Trophoblast cell (in vitro differentiated cells and primary cell): Measurements from ENCODE around the gene CCR2.
A peak's percentile ranks its signal among the peaks of the same experiment; 100 is the strongest.

ENCODE experiments used
- DNase-seq, 2 donors: peaks; one replicate each; pipeline ENCODE4 v3.0.0-alpha.2; 2016
- H2AFZ ChIP-seq: 2 replicates; pipeline ENCODE4 v1.6.1; 2013; ENCODE audit warnings: low read length, moderate library complexity, mild to moderate bottlenecking; ENCODE audit not compliant: insufficient read depth, poor library complexity
- H2AK5ac ChIP-seq: 2 replicates; pipeline ENCODE4 v1.6.1; 2013; ENCODE audit warnings: mild to moderate bottlenecking, low read length
- H2BK120ac ChIP-seq: 2 replicates; pipeline ENCODE4 v1.6.1; 2013; ENCODE audit warnings: low read length, mild to moderate bottlenecking, moderate library complexity; ENCODE audit not compliant: insufficient read depth, poor library complexity
- H2BK12ac ChIP-seq: 2 replicates; pipeline ENCODE4 v1.6.1; 2013; ENCODE audit warnings: mild to moderate bottlenecking, low read length, moderate library complexity
- H2BK5ac ChIP-seq: 2 replicates; pipeline ENCODE4 v1.6.1; 2013; ENCODE audit warnings: low read length, low read depth, moderate library complexity, mild to moderate bottlenecking; ENCODE audit not compliant: poor library complexity
- H3K14ac ChIP-seq: 2 replicates; pipeline ENCODE4 v1.6.1; 2013; ENCODE audit warnings: mild to moderate bottlenecking, low read length
- H3K18ac ChIP-seq: 2 replicates; pipeline ENCODE4 v1.6.1; 2013; ENCODE audit warnings: mild to moderate bottlenecking, low read length
- H3K23ac ChIP-seq: 2 replicates; pipeline ENCODE4 v1.6.1; 2013; ENCODE audit warnings: low read length
- H3K27ac ChIP-seq: 2 replicates; pipeline ENCODE4 v1.5.1; 2013; ENCODE audit warnings: low read depth, mild to moderate bottlenecking, inconsistent platforms, low read length, moderate library complexity
- H3K27me3 ChIP-seq: 2 replicates; pipeline ENCODE4 v1.6.1; 2013; ENCODE audit warnings: inconsistent platforms, mild to moderate bottlenecking, low read length, moderate library complexity; ENCODE audit not compliant: insufficient read depth
- H3K36me3 ChIP-seq, 2 experiments: 1 replicate in 1 of 2; 2 replicates in 1 of 2; pipeline ENCODE4 v1.6.1; 2013; ENCODE audit warnings: low read length in 2 of 2, mild to moderate bottlenecking in 2 of 2, moderate library complexity in 1 of 2; ENCODE audit not compliant: insufficient read depth in 2 of 2, control insufficient read depth in 1 of 2
- H3K4ac ChIP-seq: 2 replicates; pipeline ENCODE4 v1.6.1; 2013; ENCODE audit warnings: low read depth, mild to moderate bottlenecking, low read length, moderate library complexity
- H3K4me1 ChIP-seq, 2 experiments: 1 replicate in 1 of 2; 2 replicates in 1 of 2; pipeline ENCODE4 v1.6.1; 2013; ENCODE audit warnings: low read length in 2 of 2, mild to moderate bottlenecking in 2 of 2, moderate library complexity in 1 of 2; ENCODE audit not compliant: insufficient read depth in 2 of 2, control insufficient read depth in 1 of 2
- H3K4me2 ChIP-seq: 2 replicates; pipeline ENCODE4 v1.6.1; 2013; ENCODE audit warnings: inconsistent platforms, mild to moderate bottlenecking, low read length, moderate library complexity
- H3K4me3 ChIP-seq: 2 replicates; pipeline ENCODE4 v1.5.1; 2013; ENCODE audit warnings: mild to moderate bottlenecking, low read depth, low read length, inconsistent platforms
- H3K79me1 ChIP-seq: one replicate; pipeline ENCODE4 v1.6.1; 2013; ENCODE audit warnings: low read length
- H3K79me2 ChIP-seq: 2 replicates; pipeline ENCODE4 v1.6.1; 2013; ENCODE audit warnings: low read length, mild to moderate bottlenecking; ENCODE audit not compliant: control insufficient read depth, insufficient read depth, poor library complexity
- H3K9ac ChIP-seq: 2 replicates; pipeline ENCODE4 v1.6.1; 2013; ENCODE audit warnings: mild to moderate bottlenecking, low read length
- H3K9me3 ChIP-seq: 2 replicates; pipeline ENCODE4 v1.6.1; 2013; ENCODE audit warnings: low read depth, mild to moderate bottlenecking, control low read depth, inconsistent platforms, low read length; ENCODE audit not compliant: insufficient read depth
- H4K12ac ChIP-seq: 2 replicates; pipeline ENCODE4 v1.6.1; 2013; ENCODE audit warnings: low read depth, mild to moderate bottlenecking, low read length, moderate library complexity
- H4K8ac ChIP-seq: 2 replicates; pipeline ENCODE4 v1.6.1; 2013; ENCODE audit warnings: low read depth, mild to moderate bottlenecking, low read length, moderate library complexity
- H4K91ac ChIP-seq: one replicate; pipeline ENCODE4 v1.6.1; 2013; ENCODE audit warnings: low read depth, mild to moderate bottlenecking, low read length, moderate library complexity
- WGBS: extraction: QIAGEN DNeasy Blood & Tissue Kit; methylation state at CpG from one replicate; pipeline ENCODE4 v1.1.7; 2013; ENCODE audit warnings: missing lambda C conversion rate; ENCODE audit not compliant: insufficient read length, insufficient coverage; ENCODE audit errors: extremely low coverage; 5-methylcytosine and 5-hydroxymethylcytosine counted together

The CCR2 gene

GRCh38 chr3:46354478-46354877 is 567 bp downstream of the CCR2 start:
- Histone ChIP-seq H3K4me1 (peaks cover 0 to 2% of the 10 kb centered on the region in 2 experiments), H2BK120ac (no peak overlapping the region), H3K27me3 (no peaks in the 10 kb centered on the region), H3K9ac (no peak overlapping the region), H2AFZ (no peak overlapping the region), H4K91ac (no peak overlapping the region), H2AK5ac (no peak overlapping the region), H3K79me1 (no peaks in the 10 kb centered on the region), H3K4me3 (no peak overlapping the region), H3K79me2 (no peaks in the 10 kb centered on the region), H3K27ac (no peak overlapping the region), H2BK5ac (no peak overlapping the region), H4K12ac (no peak overlapping the region), H3K14ac (no peak overlapping the region), H3K18ac (no peak overlapping the region), H3K4me2 (no peak overlapping the region), H3K9me3 (peaks cover 1% of the 10 kb centered on the region), H2BK12ac (no peak overlapping the region), H3K36me3 (no peaks in the 10 kb centered on the region), H3K23ac (no peak overlapping the region), H4K8ac (no peak overlapping the region), H3K4ac (no peak overlapping the region)
- DNase-seq: peak in 1 of 2 donors; percentile 48
- WGBS: no CpG with 5 or more reads among the region's 1 CpG

GRCh38 chr3:46354984-46355383 is 1.1 kb downstream of the CCR2 start:
- Histone ChIP-seq H3K9me3 (peaks cover 1% of the 10 kb centered on the region), H2AK5ac (no peak overlapping the region), H3K27me3 (no peaks in the 10 kb centered on the region), H2BK5ac (no peak overlapping the region), H3K23ac (no peak overlapping the region), H3K36me3 (no peaks in the 10 kb centered on the region), H4K12ac (no peak overlapping the region), H3K14ac (no peak overlapping the region), H3K27ac (no peak overlapping the region), H3K79me2 (no peaks in the 10 kb centered on the region), H3K4me3 (no peak overlapping the region), H2BK120ac (no peak overlapping the region), H3K18ac (no peak overlapping the region), H3K4me1 (peaks cover 0 to 2% of the 10 kb centered on the region in 2 experiments), H4K91ac (no peak overlapping the region), H3K79me1 (no peaks in the 10 kb centered on the region), H4K8ac (no peak overlapping the region), H2AFZ (no peak overlapping the region), H3K4ac (no peak overlapping the region), H2BK12ac (no peak overlapping the region), H3K9ac (no peak overlapping the region), H3K4me2 (no peak overlapping the region)
- DNase-seq: no peak

- no peak for DNase-seq
- no peak overlapping the region for H3K14ac ChIP-seq
- no peak overlapping the region for H3K23ac ChIP-seq
- no peak overlapping the region for H4K12ac ChIP-seq
- no peak overlapping the region for H4K8ac ChIP-seq
- no peaks in the 10 kb centered on the region for H3K79me2 ChIP-seq
- H2AFZ ChIP-seq: no peak overlapping the region
- WGBS: no CpG with 5 or more reads among the region's 3 CpGs
- no peak overlapping the region for H3K4ac ChIP-seq
- no peak overlapping the region for H3K4me2 ChIP-seq
- H3K9ac ChIP-seq: no peak overlapping the region
- peaks cover 1% of the 10 kb centered on the region for H3K9me3 ChIP-seq
- no peak overlapping the region for H4K91ac ChIP-seq
- H2BK120ac ChIP-seq: no peak overlapping the region
- H3K4me3 ChIP-seq: no peak overlapping the region
- H3K36me3 ChIP-seq: no peaks in the 10 kb centered on the region
- no peaks in the 10 kb centered on the region for H3K79me1 ChIP-seq
- H3K27me3 ChIP-seq: no peaks in the 10 kb centered on the region
- no peak overlapping the region for H2BK12ac ChIP-seq
- H3K27ac ChIP-seq: no peak overlapping the region
- no peak overlapping the region for H2AK5ac ChIP-seq
- H3K18ac ChIP-seq: no peak overlapping the region
- no peak overlapping the region for H2BK5ac ChIP-seq
- H3K4me1 ChIP-seq: peaks cover 0 to 2% of the 10 kb centered on the region in 2 experiments
Measured at GRCh38 chr3:46356276-46356675, 2.4 kb downstream of the CCR2 start.

- Histone ChIP-seq H3K79me2 (no peaks in the 10 kb centered on the region), H2AFZ (no peak overlapping the region), H2BK12ac (no peak overlapping the region), H3K27me3 (no peaks in the 10 kb centered on the region), H4K91ac (no peak overlapping the region), H3K4me1 (peaks cover 0 to 4% of the 10 kb centered on the region in 2 experiments), H2AK5ac (no peak overlapping the region), H3K4ac (no peak overlapping the region), H4K8ac (no peak overlapping the region), H3K4me2 (no peak overlapping the region), H2BK5ac (no peak overlapping the region), H3K23ac (no peak overlapping the region), H4K12ac (no peak overlapping the region), H2BK120ac (no peak overlapping the region), H3K4me3 (no peak overlapping the region), H3K18ac (no peak overlapping the region), H3K36me3 (no peaks in the 10 kb centered on the region), H3K79me1 (no peaks in the 10 kb centered on the region), H3K27ac (no peak overlapping the region), H3K9me3 (peaks cover 1% of the 10 kb centered on the region), H3K9ac (no peak overlapping the region), H3K14ac (no peak overlapping the region)
- WGBS: no CpG with 5 or more reads among the region's 4 CpGs
- DNase-seq: no peak
Measured at GRCh38 chr3:46356909-46357308, 3.0 kb downstream of the CCR2 start.
